Fibroblast of pulmonary artery (primary cell): Measurements from ENCODE around the gene TXNDC15.

ENCODE experiments used
- DNase-seq: peaks from one replicate; pipeline ENCODE4 v3.0.0-alpha.2; 2010; ENCODE audit warnings: low read depth
- H3K4me3 ChIP-seq: replicated peaks from 2 replicates; pipeline ENCODE4 v1.5.1; 2011; ENCODE audit warnings: low read depth, mild to moderate bottlenecking, control low read depth, low read length, moderate library complexity
- CTCF ChIP-seq: IDR thresholded peaks from 2 replicates; pipeline ENCODE4 v1.5.1; 2011; ENCODE audit warnings: mild to moderate bottlenecking, control low read depth, low read length, inconsistent platforms; ENCODE audit errors: missing control alignments

The TXNDC15 gene

GRCh38 chr5:134887593-134888159 is 13.5 kb downstream of the TXNDC15 start:
- no peak overlapping the region for H3K4me3 ChIP-seq
- DNase-seq, result no peak
- no peak for TF ChIP-seq CTCF

- TF ChIP-seq CTCF, result no peak
- DNase-seq, result no peak
- H3K4me3 ChIP-seq, result no peak overlapping the region
Observed at GRCh38 chr5:134889335-134889734, 15.2 kb downstream of the TXNDC15 start.

- no peak for TF ChIP-seq CTCF
- no peak for DNase-seq
- no peak overlapping the region for H3K4me3 ChIP-seq
Observed at GRCh38 chr5:134891473-134891872, 17.3 kb downstream of the TXNDC15 start.

GRCh38 chr5:134892282-134892681 is 18.1 kb downstream of the TXNDC15 start:
- no peak for TF ChIP-seq CTCF
- DNase-seq, result no peak
- no peak overlapping the region for H3K4me3 ChIP-seq

GRCh38 chr5:134892926-134893325 is 18.8 kb downstream of the TXNDC15 start:
- H3K4me3 ChIP-seq, result no peak overlapping the region
- DNase-seq, result no peak
- TF ChIP-seq CTCF, result no peak

GRCh38 chr5:134893748-134894505 is 19.8 kb downstream of the TXNDC15 start:
- no peak overlapping the region for H3K4me3 ChIP-seq
- TF ChIP-seq CTCF, result no peak
- DNase-seq, result no peak
